Fibroblast of lung (primary cell): ENCODE measurements around the gene MB21D2.

Experiments used
- CTCF ChIP-seq, 2 donors: IDR thresholded peaks in 1 of 2; conservative IDR thresholded peaks in 1 of 2; 1 replicate in 1 of 2; 2 replicates in 1 of 2; pipeline ENCODE4 v1.5.1; 2011 to 2012; ENCODE audit warnings: low read length in 2 of 2, control low read depth in 1 of 2, inconsistent platforms in 1 of 2, low read depth in 1 of 2, mild to moderate bottlenecking in 1 of 2
- EZH2 ChIP-seq: IDR thresholded peaks from 2 replicates; pipeline ENCODE4 v1.5.1; 2012; ENCODE audit warnings: low read length, control low read depth, mild to moderate bottlenecking; ENCODE audit errors: missing control alignments

GRCh38 chr3:192824313-192824712 is 93.3 kb downstream of the MB21D2 start:
- no peak for TF ChIP-seq CTCF (conservative IDR thresholded peaks at IDR 0.05 in 1 of 2, IDR thresholded peaks at IDR 0.05 in 1 of 2; ENCODE audit: low read depth in 1 of 2, low read length in 2 of 2)
- no peak for TF ChIP-seq EZH2
